ENCODE data around the gene MBOAT1.

DNA sequence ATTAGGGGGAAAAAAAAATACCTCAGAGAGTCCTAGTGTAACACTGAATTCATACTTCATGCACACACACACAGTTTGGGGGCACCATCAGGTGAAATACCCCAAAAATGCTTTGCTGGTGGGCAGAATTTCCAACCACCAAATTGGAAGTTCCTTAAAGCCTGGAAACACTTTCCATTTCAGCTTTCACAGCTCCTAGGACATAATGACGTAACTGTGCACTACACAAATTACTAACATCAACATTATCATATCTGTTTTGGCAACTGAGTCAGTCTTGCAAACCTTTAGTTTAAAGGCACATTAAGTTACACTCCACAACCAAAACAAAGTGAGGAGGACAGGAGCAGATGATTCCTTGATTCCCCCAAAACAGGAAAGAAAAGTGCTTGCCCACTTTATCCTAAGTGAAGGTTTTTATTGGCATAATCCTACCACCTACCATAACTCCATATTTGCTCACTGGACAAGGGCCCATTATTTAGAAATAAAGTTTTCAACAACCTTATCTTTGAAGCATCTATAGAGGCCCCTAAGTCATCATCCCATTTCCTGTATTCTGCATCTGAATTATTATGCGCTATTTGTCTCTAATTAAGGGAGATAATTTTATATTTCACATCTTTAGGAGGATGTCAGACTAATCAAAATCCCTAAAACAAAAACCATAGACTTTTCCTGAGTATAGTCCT is 3.4 kb downstream of the MBOAT1 start:
- no peak for TF ChIP-seq POLR2A (IDR thresholded peaks at IDR 0.05; ENCODE audit: low read depth, low read length)
- TF ChIP-seq POLR2AphosphoS5 (IDR thresholded peaks at IDR 0.05; ENCODE audit: low read depth, low read length), result no peak
- no peak for TF ChIP-seq SPI1 (IDR thresholded peaks at IDR 0.05; ENCODE audit: low read depth, low read length)
